ENCODE data around the gene CLDN17.

CLDN17 gene

GRCh38 chr21:30166705-30167104 is at the start of gene CLDN17:
CLDN17 (minus strand) TSS chr21:30166805; CDS start chr21:30166617, 188 bp downstream.
- TF ChIP-seq CTCF (IDR thresholded peaks at IDR 0.05; ENCODE audit: low read depth, low read length, missing control alignments): no peak
- DNase-seq (ENCODE audit: extremely low read depth, low read depth): no peak
- no peak within 1 kb of the TSS for H3K4me3 ChIP-seq (replicated peaks; ENCODE audit: low read depth, low read length)

- no peak within 1 kb of the TSS for H3K4me3 ChIP-seq (replicated peaks; ENCODE audit: low read depth, low read length)
- DNase-seq (ENCODE audit: extremely low read depth, low read depth): no peak
- TF ChIP-seq CTCF (IDR thresholded peaks at IDR 0.05; ENCODE audit: low read depth, low read length, missing control alignments): no peak
Observed at GRCh38 chr21:30216041-30216723, 49.6 kb upstream of the CLDN17 start, which contains the start of gene CLDN8. CLDN8 (minus strand) TSS chr21:30216097; CDS start chr21:30215925, 172 bp downstream.

- no peak for DNase-seq (ENCODE audit: extremely low read depth, low read depth)
- no peak overlapping the region for H3K4me3 ChIP-seq (replicated peaks; ENCODE audit: low read depth, low read length)
- TF ChIP-seq CTCF (IDR thresholded peaks at IDR 0.05; ENCODE audit: low read depth, low read length, missing control alignments): no peak
Observed at GRCh38 chr21:30211071-30211470, 44.5 kb upstream of the CLDN17 start.

- TF ChIP-seq CTCF (IDR thresholded peaks at IDR 0.05; ENCODE audit: low read depth, low read length, missing control alignments): no peak
- DNase-seq (ENCODE audit: extremely low read depth, low read depth): no peak
Observed at GRCh38 chr21:30209601-30210000, 43.0 kb upstream of the CLDN17 start.

GRCh38 chr21:30207252-30207579 is 40.6 kb upstream of the CLDN17 start:
- DNase-seq (ENCODE audit: extremely low read depth, low read depth): no peak
- H3K4me3 ChIP-seq (replicated peaks; ENCODE audit: low read depth, low read length): no peak overlapping the region
- TF ChIP-seq CTCF (IDR thresholded peaks at IDR 0.05; ENCODE audit: low read depth, low read length, missing control alignments): no peak

More at GRCh38 chr21:30209601-30210000, 43.0 kb upstream of the CLDN17 start:
- H3K4me3 ChIP-seq (replicated peaks; ENCODE audit: low read depth, low read length): no peak overlapping the region

- no peak overlapping the region for H3K4me3 ChIP-seq (replicated peaks; ENCODE audit: low read depth, low read length)
- no peak for DNase-seq (ENCODE audit: extremely low read depth, low read depth)
- no peak for TF ChIP-seq CTCF (IDR thresholded peaks at IDR 0.05; ENCODE audit: low read depth, low read length, missing control alignments)
Observed at GRCh38 chr21:30206551-30207251, 40.1 kb upstream of the CLDN17 start.
